Measurements from ENCODE around the gene GCDH.

GCDH gene

GRCh38 chr19:12939975-12940423 lies 49.0 kb downstream of the GCDH start:
- DNase-seq (ENCODE audit: low read depth in 2 of 2) = no peak

DNA sequence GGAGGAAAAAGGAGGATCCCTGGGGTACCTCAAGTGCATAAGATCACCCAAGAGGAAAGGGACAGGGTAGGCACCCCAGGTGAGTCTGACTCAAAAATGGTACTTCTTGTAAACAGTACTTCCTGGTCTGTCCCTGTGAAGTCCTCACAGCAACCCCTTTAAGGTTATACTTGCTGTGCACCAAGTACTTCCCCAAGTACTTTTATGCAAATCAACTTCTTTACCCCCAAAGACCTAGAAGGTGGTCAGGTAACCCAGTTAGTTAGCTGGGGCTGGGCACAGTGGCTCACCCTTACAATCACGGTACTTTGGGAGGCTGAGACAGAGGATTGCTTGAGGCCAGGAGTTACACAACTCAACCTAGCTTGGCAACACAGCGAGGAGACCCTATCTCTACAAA lies 49.9 kb downstream of the GCDH start:
- no peak for DNase-seq (ENCODE audit: low read depth in 2 of 2)

DNA sequence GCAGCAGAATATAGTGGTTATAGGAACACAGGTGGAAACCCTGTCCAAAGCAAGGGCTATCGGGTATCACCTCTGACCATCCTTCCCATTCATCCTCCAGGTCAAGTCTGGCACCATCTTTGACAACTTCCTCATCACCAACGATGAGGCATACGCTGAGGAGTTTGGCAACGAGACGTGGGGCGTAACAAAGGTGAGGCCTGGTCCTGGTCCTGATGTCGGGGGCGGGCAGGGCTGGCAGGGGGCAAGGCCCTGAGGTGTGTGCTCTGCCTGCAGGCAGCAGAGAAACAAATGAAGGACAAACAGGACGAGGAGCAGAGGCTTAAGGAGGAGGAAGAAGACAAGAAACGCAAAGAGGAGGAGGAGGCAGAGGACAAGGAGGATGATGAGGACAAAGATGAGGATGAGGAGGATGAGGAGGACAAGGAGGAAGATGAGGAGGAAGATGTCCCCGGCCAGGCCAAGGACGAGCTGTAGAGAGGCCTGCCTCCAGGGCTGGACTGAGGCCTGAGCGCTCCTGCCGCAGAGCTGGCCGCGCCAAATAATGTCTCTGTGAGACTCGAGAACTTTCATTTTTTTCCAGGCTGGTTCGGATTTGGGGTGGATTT lies 52.6 kb downstream of the GCDH start:
- DNase-seq (ENCODE audit: low read depth in 2 of 2) = no peak

DNA sequence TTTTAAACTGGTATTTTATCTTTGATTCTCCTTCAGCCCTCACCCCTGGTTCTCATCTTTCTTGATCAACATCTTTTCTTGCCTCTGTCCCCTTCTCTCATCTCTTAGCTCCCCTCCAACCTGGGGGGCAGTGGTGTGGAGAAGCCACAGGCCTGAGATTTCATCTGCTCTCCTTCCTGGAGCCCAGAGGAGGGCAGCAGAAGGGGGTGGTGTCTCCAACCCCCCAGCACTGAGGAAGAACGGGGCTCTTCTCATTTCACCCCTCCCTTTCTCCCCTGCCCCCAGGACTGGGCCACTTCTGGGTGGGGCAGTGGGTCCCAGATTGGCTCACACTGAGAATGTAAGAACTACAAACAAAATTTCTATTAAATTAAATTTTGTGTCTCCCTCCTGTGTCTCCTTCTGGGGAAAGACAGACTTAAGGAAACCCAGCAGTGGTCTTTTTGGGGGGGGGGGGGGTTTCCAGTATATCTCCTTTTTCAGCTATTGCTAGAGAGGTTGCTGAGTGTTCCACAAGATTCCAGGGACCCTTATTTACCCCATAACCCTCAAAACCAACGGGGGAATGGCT lies 53.2 kb downstream of the GCDH start:
- DNase-seq (ENCODE audit: low read depth in 2 of 2) = no peak

DNA sequence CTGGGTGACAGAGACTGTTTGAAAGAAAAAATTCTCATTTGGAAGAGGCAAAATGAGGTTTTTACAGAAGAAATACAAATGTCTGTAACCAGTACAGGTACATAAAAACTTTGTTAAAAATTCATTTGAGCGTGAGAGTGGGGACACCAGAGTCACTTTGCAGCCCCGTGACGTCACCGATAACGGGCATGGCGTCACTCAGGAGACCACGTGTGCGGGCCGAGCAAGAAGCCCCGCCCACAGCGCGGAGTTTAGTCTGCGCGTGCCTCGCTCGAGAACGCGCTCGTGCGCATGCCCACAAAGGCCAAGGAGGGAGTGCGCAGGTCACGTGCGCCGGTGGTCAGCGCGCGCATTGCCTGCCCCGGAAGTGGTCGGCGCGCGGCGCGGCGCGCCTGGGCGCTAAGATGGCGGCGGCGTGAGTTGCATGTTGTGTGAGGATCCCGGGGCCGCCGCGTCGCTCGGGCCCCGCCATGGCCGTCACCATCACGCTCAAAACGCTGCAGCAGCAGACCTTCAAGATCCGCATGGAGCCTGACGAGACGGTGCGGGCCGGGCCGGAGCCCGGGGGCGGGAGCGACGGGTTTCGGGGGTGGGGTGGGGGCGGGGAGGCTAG lies 54.6 kb downstream of the GCDH start, which contains the start of gene RAD23A:
TSS of gene RAD23A (plus strand) at position 384 of the 613 bp plus-strand sequence. CDS start at position 471, 87 bp downstream.
- peak; percentile 98 to 99 for DNase-seq (ENCODE audit: low read depth in 2 of 2)

- peak in 1 of 2 donors; percentile 56 for DNase-seq (ENCODE audit: low read depth in 2 of 2)
Measured at GRCh38 chr19:12946092-12946721, 55.2 kb downstream of the GCDH start.

DNA sequence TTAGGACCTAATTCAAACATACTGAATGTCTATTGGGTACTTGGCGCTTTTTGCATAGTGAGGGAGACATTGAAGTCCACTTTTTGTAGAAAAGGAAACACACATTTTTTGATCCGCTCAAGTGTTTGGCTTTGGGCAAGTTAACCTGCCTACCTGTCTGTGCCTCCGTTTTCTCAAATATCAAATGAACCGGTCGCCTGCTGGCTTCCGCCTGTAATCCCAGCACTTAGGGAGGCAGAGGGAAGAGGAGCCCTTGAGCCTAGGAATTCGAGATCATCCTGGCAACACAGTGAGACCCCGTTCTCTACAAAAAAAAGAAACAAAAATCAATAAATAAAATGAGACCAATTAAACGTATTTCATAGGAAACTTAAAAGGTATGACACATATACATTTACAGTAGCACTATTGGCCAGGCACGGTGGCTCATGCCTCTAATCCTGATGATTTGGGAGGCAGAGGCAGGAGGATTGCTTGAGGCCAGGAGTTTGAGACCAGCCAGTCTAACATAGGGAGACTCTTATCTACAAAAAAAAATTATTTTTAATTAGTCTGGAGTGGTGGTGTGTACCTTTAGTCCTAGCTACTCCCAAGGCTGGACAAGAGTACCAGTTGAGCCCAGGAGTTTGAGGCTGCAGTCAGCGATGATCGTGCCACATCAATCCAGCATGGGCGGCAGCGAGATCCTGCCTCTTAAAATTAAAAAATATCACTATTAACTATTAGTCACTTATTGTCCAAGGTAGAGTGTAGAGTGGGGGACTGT lies 56.0 kb downstream of the GCDH start:
- no peak for DNase-seq (ENCODE audit: low read depth in 2 of 2)

GRCh38 chr19:12947702-12948611 lies 57.0 kb downstream of the GCDH start:
- no peak for DNase-seq (ENCODE audit: low read depth in 2 of 2)

- DNase-seq (ENCODE audit: low read depth in 2 of 2) = no peak
Measured at GRCh38 chr19:12948612-12949362, 57.8 kb downstream of the GCDH start.
